Adipocyte (in vitro differentiated cells): ENCODE data around the gene LIN7B.

Experiments
- DNase-seq: peaks from one replicate; pipeline ENCODE4 v3.0.0-alpha.2; 2015; ENCODE audit warnings: low read depth
- H3K27me3 ChIP-seq: replicated peaks from 2 replicates; pipeline ENCODE4 v1.7.0; 2013; ENCODE audit warnings: mild to moderate bottlenecking, low read length, moderate library complexity; ENCODE audit not compliant: control insufficient read depth, insufficient read depth
- H3K36me3 ChIP-seq: 2 replicates; pipeline ENCODE4 v1.7.0; 2013; ENCODE audit warnings: low read length, mild to moderate bottlenecking, moderate library complexity; ENCODE audit not compliant: control insufficient read depth, insufficient read depth, severe bottlenecking
- H3K4me1 ChIP-seq: 2 replicates; pipeline ENCODE4 v1.7.0; 2013; ENCODE audit warnings: mild to moderate bottlenecking, low read length, moderate library complexity; ENCODE audit not compliant: control insufficient read depth, insufficient read depth
- H3K4me3 ChIP-seq: 2 replicates; pipeline ENCODE4 v1.7.0; 2013; ENCODE audit warnings: mild to moderate bottlenecking, low read length, moderate library complexity
- H3K9ac ChIP-seq: 2 replicates; pipeline ENCODE4 v1.7.0; 2013; ENCODE audit warnings: mild to moderate bottlenecking, low read length, moderate library complexity
- H3K9me3 ChIP-seq: 2 replicates; pipeline ENCODE4 v1.7.0; 2013; ENCODE audit warnings: mild to moderate bottlenecking, low read length, moderate library complexity; ENCODE audit not compliant: control insufficient read depth

LIN7B gene

GRCh38 chr19:49167857-49168409, 53.8 kb downstream of the LIN7B start:
- no peak overlapping the region for H3K9ac ChIP-seq
- H3K27me3 ChIP-seq, result no peaks in the 10 kb centered on the region
- peaks cover 49% of the 10 kb centered on the region for H3K36me3 ChIP-seq
- H3K4me3 ChIP-seq, result no peak overlapping the region
- H3K9me3 ChIP-seq, result no peaks in the 10 kb centered on the region
- H3K4me1 ChIP-seq, result no peaks in the 10 kb centered on the region
- no peak for DNase-seq
